ENCODE results near the gene CAVIN2.

CAVIN2 gene

DNA sequence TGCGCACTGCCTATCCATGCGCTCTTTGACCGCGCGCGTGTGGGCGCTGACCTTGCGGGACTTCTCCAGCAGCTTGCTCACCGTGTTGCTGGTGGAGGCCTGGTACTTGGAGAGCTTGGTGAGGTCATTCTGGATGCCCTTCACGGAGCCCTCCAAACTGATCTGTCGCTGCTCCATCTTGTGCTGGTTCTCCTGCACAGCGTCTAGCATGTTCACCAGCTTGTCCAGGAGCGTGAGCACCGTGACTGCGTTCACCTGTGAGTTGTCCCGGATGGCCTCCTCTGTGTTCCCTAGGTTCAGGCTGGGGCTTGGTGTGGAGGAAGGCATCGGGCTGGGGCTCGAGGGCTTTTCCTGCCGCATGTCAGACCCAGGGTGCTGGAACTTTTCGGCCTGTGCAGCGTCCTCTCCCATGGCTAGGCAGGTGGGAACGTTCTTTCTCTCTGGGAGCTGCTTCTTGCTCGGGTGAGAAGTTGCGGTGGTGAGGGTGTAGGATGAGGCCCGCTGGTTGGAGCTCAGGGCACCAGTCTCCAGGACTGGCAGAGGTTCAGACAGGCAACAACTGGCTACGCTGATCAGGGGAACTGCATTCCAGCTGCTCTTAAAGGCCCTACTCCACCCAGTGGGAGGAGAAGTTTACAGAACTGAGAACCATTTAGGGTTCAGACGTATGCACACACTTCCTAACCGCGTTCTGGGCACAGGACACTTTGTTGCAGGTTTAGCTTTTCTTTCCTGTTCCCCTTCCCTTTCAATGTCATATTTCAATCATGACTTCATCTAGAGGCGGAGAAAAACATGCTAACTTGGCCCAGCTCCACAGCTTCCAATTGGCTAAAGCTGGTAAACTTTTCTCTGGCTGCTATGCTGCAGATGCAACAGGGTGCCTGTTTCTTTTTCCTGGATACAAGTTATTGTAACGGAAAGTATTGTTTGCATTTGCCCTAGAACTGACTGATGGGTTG is at the start of gene CAVIN2:
TSS of gene CAVIN2 (minus strand) at position 574 of the 962 bp plus-strand sequence. CDS start at position 411, 163 bp downstream.
- DNase-seq = no peak

- no peak for DNase-seq
Observed at GRCh38 chr2:191895743-191896142, 48.9 kb upstream of the CAVIN2 start.

- DNase-seq = no peak
Observed at GRCh38 chr2:191895195-191895594, 48.3 kb upstream of the CAVIN2 start.

GRCh38 chr2:191894681-191895147 is 47.8 kb upstream of the CAVIN2 start:
- no peak for DNase-seq

DNA sequence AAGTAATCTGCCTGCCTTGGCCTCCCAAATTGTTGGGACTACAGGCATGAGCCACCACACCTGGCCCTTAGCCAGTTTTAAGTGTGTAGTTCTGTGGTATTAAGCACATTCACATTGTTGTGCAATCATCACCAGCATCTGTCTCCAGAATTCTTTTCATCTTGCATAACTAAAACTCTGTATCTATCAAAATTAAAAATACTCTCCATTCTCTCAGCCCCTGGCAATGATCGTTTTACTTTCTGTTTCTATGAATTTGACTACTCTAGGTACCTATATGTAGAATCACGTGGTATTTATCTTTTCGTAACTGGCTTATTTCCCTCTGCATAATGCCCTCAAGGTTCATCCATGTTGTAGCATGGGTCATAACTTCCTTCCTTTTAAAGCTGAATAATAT is 45.5 kb upstream of the CAVIN2 start:
- DNase-seq = no peak

GRCh38 chr2:191891656-191892055 is 44.8 kb upstream of the CAVIN2 start:
- DNase-seq = no peak

GRCh38 chr2:191889931-191890330 is 43.0 kb upstream of the CAVIN2 start:
- DNase-seq = no peak

DNA sequence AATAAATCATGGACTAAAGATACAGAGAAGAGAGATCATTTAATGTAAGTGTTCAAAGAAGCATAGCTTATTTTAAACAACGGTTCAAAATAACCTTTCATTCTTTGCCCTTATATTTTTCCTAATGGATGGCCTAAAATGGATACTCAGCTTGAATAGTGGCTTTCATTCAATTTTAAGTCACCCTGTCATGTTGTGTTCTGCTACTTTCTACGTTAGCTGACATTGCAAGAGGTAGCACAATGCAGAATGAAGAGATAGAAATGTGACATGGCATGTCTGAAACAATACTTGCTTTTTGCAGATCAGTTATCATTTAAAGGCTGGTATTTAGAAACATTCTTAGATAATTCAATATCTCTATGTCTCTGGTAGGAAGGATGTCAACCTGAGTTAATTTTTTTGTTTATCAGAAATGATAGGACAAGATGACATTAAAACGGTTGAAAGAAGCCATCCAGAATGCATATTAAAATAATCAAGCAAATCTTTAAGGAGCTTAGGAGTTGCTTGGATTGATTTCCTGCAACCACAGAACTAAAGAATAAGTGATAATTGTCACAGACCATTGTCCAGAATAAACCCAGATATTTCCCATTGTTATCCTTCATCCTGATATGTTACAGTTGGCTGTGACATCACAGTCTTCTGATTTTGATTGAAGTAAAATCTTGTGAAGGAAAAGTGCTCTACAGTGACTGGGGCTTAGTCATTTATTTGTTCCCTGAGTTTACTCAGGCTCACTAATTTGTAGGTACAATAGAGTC is 41.7 kb upstream of the CAVIN2 start:
- no peak for DNase-seq

DNA sequence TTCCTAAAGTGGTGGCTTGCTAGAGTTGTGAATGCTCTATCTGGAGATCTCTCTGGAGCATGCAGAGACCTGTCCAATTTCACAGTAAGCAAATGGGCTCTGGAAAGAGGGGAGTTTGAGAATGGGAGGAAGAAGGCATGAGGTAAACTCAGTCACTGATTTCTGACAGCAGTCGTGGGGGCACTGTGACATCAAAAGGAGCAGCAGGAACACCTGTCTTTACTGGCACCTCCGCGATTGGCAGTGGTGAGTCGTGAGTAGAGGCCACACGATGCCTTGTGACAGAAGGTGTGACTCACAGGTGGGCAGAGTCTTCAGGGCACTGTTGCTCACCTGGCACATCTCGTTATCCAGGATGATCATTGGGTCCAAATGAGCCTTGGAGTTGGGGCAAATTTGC is 38.8 kb upstream of the CAVIN2 start:
- DNase-seq = no peak

GRCh38 chr2:191885098-191885497 is 38.2 kb upstream of the CAVIN2 start:
- DNase-seq = no peak

GRCh38 chr2:191881982-191882816 is 35.3 kb upstream of the CAVIN2 start:
- no peak for DNase-seq

DNA sequence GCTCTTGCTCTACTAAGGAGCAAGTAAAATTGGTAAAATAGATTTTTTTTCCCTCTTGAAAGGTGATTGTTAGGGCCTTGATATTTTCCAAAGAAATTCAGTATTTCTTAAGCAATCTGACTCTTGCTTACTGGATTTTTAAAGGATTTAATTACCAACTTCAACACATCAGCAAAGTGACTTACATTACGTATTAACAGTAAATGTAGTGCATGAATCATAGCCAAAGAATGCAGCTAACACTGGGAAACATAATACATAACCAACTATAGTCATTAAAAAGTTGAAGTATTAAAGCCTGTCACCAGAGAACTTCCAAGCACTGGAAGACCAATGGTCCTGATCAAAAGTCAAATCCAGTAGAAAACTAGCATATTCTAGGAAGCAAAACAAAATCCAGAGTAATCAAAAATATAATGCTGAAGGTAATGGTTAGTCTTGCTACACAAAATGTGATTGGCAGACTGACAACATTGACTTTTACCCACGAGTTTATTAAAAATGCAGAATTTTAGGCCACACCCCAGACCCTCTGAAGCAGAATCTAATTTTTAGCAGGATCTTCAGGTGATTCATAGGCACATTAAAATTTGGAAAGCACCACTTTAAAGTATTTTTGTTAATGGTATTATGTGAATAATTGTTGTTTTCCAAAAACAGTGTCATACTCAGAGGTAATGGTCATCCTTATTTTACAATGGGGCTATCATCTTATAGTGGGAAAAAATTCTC is 31.8 kb upstream of the CAVIN2 start:
- DNase-seq = no peak

GRCh38 chr2:191877875-191878274 is 31.0 kb upstream of the CAVIN2 start:
- no peak for DNase-seq

GRCh38 chr2:191875859-191876258 is 29.0 kb upstream of the CAVIN2 start:
- DNase-seq = no peak

DNA sequence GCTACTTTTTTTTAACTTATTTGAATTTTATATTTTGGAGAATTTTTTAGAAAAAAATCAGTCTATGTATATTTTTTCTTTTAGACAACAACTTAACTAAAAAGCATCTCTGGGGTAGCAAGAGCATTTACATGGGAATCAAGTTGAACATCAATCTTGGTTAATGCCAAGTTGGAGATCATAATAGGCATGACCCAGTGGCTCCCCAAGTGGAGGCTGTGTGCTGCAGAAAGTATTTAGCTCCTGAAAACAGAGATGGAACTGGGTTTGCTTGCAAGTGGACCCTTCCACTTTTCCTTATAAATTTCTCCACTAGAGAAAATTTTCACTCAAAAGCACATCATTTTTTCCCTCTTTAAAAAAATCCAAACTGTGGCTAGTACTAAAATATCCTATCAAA is 23.9 kb upstream of the CAVIN2 start:
- no peak for DNase-seq

GRCh38 chr2:191869781-191870180 is 22.9 kb upstream of the CAVIN2 start:
- DNase-seq = no peak

DNA sequence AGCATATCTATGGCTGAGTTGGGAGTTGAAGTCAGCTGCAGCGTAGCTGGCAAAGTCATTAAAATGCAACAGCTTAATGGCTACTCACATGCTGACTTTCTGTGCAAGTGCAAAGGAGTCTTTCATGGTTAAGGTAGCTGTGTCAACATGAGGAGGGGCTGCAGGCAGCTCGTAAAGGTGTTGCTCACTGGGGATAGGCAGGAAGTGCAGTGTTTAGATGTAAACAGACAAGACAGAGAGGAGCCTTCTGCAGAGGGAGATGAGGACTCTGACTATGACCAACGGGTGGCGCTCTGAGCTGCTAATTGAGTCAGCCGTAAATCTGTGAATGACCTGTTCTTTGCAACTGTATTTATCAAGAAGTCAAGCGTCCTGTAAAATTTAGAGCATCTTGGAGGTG is 22.3 kb upstream of the CAVIN2 start:
- no peak for DNase-seq

DNA sequence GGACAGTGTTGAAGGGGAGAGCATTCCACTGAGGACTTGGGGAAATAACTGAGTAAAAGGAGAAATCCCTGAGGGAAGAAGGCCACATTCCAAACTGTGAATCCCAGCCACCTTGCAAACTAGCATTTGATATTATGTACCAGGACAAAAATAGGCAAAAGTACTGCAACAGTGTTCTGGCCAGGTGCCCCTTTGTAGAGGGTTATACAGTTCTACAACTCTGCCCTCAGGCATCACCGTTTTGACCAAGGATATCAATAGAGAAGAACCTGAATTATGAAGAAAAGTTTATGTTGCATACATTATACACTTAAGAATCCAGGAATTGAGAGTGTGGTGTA is 20.6 kb upstream of the CAVIN2 start:
- DNase-seq = no peak

GRCh38 chr2:191866675-191867506 is 20.0 kb upstream of the CAVIN2 start:
- no peak for DNase-seq

GRCh38 chr2:191866195-191866594 is 19.3 kb upstream of the CAVIN2 start:
- no peak for DNase-seq

DNA sequence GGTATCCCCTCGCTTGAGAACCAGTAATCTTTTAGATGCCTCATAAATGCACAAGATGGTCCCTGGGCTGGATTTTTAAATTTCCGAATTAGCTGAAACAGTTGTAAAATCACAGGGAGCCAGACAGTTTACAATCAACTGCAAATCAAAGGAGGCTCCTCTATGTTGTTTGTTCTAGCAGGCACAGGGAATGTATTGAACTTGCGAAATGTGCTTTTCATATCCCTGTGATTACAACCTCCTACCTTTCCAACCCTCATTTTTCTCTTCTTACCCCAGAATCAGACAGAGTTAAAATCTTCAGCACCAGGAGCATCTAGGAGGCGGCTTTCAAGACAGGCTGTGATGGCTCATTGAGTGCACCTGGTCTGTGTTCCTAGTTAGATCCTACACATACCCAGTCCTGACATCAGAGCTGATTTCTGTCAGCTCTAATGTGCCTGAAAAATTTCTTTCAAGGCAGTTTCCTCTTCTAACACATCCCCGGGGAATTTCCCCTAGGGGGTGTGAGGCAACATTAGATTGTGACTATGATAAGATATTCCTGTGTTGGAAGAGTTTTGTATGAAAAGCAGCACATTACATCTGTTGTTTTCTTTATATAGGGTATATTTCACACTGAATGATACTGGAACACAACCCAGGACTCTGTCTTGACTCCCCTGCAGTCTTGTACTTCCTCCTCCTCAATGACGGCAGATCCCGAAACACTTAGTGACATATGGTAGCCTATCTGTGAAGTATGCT is 17.9 kb upstream of the CAVIN2 start:
- DNase-seq = peak; percentile 47

Measured in NCI-H524 treated with DMSO at 0.1 percent for 48 hours (cell line).